Trophoblast cell (in vitro differentiated cells and primary cell): Measurements from ENCODE around the gene LRCH1.
"Not testable (repeated sequence)": the region's sequence is repeated elsewhere in the genome, so short reads cannot be mapped to it uniquely, and the experiment has no call there.

ENCODE experiments used
- DNase-seq, 2 donors: peaks; one replicate each; pipeline ENCODE4 v3.0.0-alpha.2; 2016
- H2AFZ ChIP-seq: 2 replicates; pipeline ENCODE4 v1.6.1; 2013; ENCODE audit warnings: low read length, moderate library complexity, mild to moderate bottlenecking; ENCODE audit not compliant: insufficient read depth, poor library complexity
- H2AK5ac ChIP-seq: 2 replicates; pipeline ENCODE4 v1.6.1; 2013; ENCODE audit warnings: mild to moderate bottlenecking, low read length
- H2BK120ac ChIP-seq: 2 replicates; pipeline ENCODE4 v1.6.1; 2013; ENCODE audit warnings: low read length, mild to moderate bottlenecking, moderate library complexity; ENCODE audit not compliant: insufficient read depth, poor library complexity
- H2BK12ac ChIP-seq: 2 replicates; pipeline ENCODE4 v1.6.1; 2013; ENCODE audit warnings: mild to moderate bottlenecking, low read length, moderate library complexity
- H2BK5ac ChIP-seq: 2 replicates; pipeline ENCODE4 v1.6.1; 2013; ENCODE audit warnings: low read length, low read depth, moderate library complexity, mild to moderate bottlenecking; ENCODE audit not compliant: poor library complexity
- H3K14ac ChIP-seq: 2 replicates; pipeline ENCODE4 v1.6.1; 2013; ENCODE audit warnings: mild to moderate bottlenecking, low read length
- H3K18ac ChIP-seq: 2 replicates; pipeline ENCODE4 v1.6.1; 2013; ENCODE audit warnings: mild to moderate bottlenecking, low read length
- H3K23ac ChIP-seq: 2 replicates; pipeline ENCODE4 v1.6.1; 2013; ENCODE audit warnings: low read length
- H3K27ac ChIP-seq: 2 replicates; pipeline ENCODE4 v1.5.1; 2013; ENCODE audit warnings: low read depth, mild to moderate bottlenecking, inconsistent platforms, low read length, moderate library complexity
- H3K27me3 ChIP-seq: 2 replicates; pipeline ENCODE4 v1.6.1; 2013; ENCODE audit warnings: inconsistent platforms, mild to moderate bottlenecking, low read length, moderate library complexity; ENCODE audit not compliant: insufficient read depth
- H3K36me3 ChIP-seq, 2 experiments: 1 replicate in 1 of 2; 2 replicates in 1 of 2; pipeline ENCODE4 v1.6.1; 2013; ENCODE audit warnings: low read length in 2 of 2, mild to moderate bottlenecking in 2 of 2, moderate library complexity in 1 of 2; ENCODE audit not compliant: insufficient read depth in 2 of 2, control insufficient read depth in 1 of 2
- H3K4ac ChIP-seq: 2 replicates; pipeline ENCODE4 v1.6.1; 2013; ENCODE audit warnings: low read depth, mild to moderate bottlenecking, low read length, moderate library complexity
- H3K4me1 ChIP-seq, 2 experiments: 1 replicate in 1 of 2; 2 replicates in 1 of 2; pipeline ENCODE4 v1.6.1; 2013; ENCODE audit warnings: low read length in 2 of 2, mild to moderate bottlenecking in 2 of 2, moderate library complexity in 1 of 2; ENCODE audit not compliant: insufficient read depth in 2 of 2, control insufficient read depth in 1 of 2
- H3K4me2 ChIP-seq: 2 replicates; pipeline ENCODE4 v1.6.1; 2013; ENCODE audit warnings: inconsistent platforms, mild to moderate bottlenecking, low read length, moderate library complexity
- H3K4me3 ChIP-seq: 2 replicates; pipeline ENCODE4 v1.5.1; 2013; ENCODE audit warnings: mild to moderate bottlenecking, low read depth, low read length, inconsistent platforms
- H3K79me1 ChIP-seq: one replicate; pipeline ENCODE4 v1.6.1; 2013; ENCODE audit warnings: low read length
- H3K79me2 ChIP-seq: 2 replicates; pipeline ENCODE4 v1.6.1; 2013; ENCODE audit warnings: low read length, mild to moderate bottlenecking; ENCODE audit not compliant: control insufficient read depth, insufficient read depth, poor library complexity
- H3K9ac ChIP-seq: 2 replicates; pipeline ENCODE4 v1.6.1; 2013; ENCODE audit warnings: mild to moderate bottlenecking, low read length
- H3K9me3 ChIP-seq: 2 replicates; pipeline ENCODE4 v1.6.1; 2013; ENCODE audit warnings: low read depth, mild to moderate bottlenecking, control low read depth, inconsistent platforms, low read length; ENCODE audit not compliant: insufficient read depth
- H4K12ac ChIP-seq: 2 replicates; pipeline ENCODE4 v1.6.1; 2013; ENCODE audit warnings: low read depth, mild to moderate bottlenecking, low read length, moderate library complexity
- H4K8ac ChIP-seq: 2 replicates; pipeline ENCODE4 v1.6.1; 2013; ENCODE audit warnings: low read depth, mild to moderate bottlenecking, low read length, moderate library complexity
- H4K91ac ChIP-seq: one replicate; pipeline ENCODE4 v1.6.1; 2013; ENCODE audit warnings: low read depth, mild to moderate bottlenecking, low read length, moderate library complexity
- WGBS: extraction: QIAGEN DNeasy Blood & Tissue Kit; methylation state at CpG from one replicate; pipeline ENCODE4 v1.1.7; 2013; ENCODE audit warnings: missing lambda C conversion rate; ENCODE audit not compliant: insufficient read length, insufficient coverage; ENCODE audit errors: extremely low coverage; 5-methylcytosine and 5-hydroxymethylcytosine counted together

Gene LRCH1

DNA sequence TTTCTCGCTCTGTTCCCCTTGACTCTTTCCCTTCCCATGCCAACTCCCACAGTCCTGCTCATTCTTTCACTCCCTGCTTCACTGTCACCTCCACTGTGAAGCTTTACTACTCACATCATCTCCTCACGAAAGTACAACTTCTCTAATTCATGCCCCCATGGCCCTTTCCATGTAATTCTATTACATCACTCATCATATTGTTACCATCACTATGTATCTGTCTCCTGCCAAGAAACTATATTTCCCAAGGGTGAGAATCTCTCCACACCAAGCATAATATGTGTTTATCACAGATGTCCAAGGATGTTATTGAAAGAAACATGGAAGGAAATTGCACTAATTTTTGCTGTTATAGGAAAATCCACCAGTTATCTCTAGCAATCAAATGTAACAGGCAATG is 37.2 kb upstream of the LRCH1 start:
- Histone ChIP-seq H3K4me3 (no peak overlapping the region), H3K18ac (no peak overlapping the region), H2BK5ac (no peak overlapping the region), H3K27ac (no peak overlapping the region), H4K91ac (no peak overlapping the region), H3K9me3 (no peaks in the 10 kb centered on the region), H3K14ac (no peak overlapping the region), H2BK120ac (no peak overlapping the region), H3K9ac (no peak overlapping the region), H4K8ac (no peak overlapping the region), H4K12ac (no peak overlapping the region), H2BK12ac (no peak overlapping the region), H2AFZ (no peak overlapping the region), H3K79me1 (no peaks in the 10 kb centered on the region), H3K23ac (peak overlapping the region; percentile 94), H3K36me3 (no peaks in the 10 kb centered on the region), H3K27me3 (no peaks in the 10 kb centered on the region), H2AK5ac (no peak overlapping the region), H3K4me1 (no peaks in the 10 kb centered on the region), H3K79me2 (no peaks in the 10 kb centered on the region), H3K4ac (no peak overlapping the region), H3K4me2 (no peak overlapping the region)
- WGBS, result 100% methylated on average over 1 of the region's 2 CpGs
- no peak for DNase-seq

- no CpG with 5 or more reads among the region's 4 CpGs for WGBS
- Histone ChIP-seq H3K4me1 (no peaks in the 10 kb centered on the region), H3K14ac (no peak overlapping the region), H4K91ac (no peak overlapping the region), H3K79me1 (no peaks in the 10 kb centered on the region), H3K27ac (no peak overlapping the region), H2AFZ (peak overlapping the region; percentile 85), H2BK120ac (no peak overlapping the region), H3K4me2 (no peak overlapping the region), H2BK12ac (no peak overlapping the region), H3K9me3 (no peaks in the 10 kb centered on the region), H3K23ac (no peak overlapping the region), H3K36me3 (no peaks in the 10 kb centered on the region), H3K27me3 (no peaks in the 10 kb centered on the region), H4K12ac (no peak overlapping the region), H3K4ac (no peak overlapping the region), H2AK5ac (no peak overlapping the region), H4K8ac (no peak overlapping the region), H3K18ac (no peak overlapping the region), H3K4me3 (no peak overlapping the region), H2BK5ac (no peak overlapping the region), H3K9ac (no peak overlapping the region), H3K79me2 (no peaks in the 10 kb centered on the region)
- no peak for DNase-seq
These were observed 36.2 kb upstream of the LRCH1 start for GRCh38 chr13:46516599-46517338.

DNA sequence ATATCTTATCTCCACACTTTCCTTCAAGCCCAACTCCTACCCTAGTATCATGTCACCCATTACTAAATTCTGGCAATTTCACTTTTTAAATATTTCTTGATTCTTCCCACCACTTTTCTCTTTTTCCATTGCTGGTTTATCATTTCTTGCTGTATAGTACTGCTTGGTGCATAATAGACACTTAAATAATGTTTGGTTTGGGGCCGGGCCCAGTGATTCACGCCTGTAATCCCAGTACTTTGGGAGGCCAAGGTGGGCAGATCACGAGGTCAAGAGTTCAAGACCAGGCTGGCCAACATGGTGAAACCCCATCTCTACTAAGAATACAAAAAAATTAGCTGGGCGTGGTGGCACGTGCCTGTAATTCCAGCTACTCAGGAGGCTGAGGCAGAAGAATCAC is 35.2 kb upstream of the LRCH1 start:
- H2BK12ac ChIP-seq, H4K91ac ChIP-seq, DNase-seq, H3K4me2 ChIP-seq, H2AK5ac ChIP-seq, H3K4me3 ChIP-seq, H3K23ac ChIP-seq, H4K8ac ChIP-seq, H3K4ac ChIP-seq, H3K27me3 ChIP-seq, H4K12ac ChIP-seq, H2BK5ac ChIP-seq, H2AFZ ChIP-seq, H3K14ac ChIP-seq, H3K36me3 ChIP-seq, H3K9me3 ChIP-seq, H3K27ac ChIP-seq, H3K18ac ChIP-seq, H3K9ac ChIP-seq, H3K79me2 ChIP-seq, H3K4me1 ChIP-seq, H2BK120ac ChIP-seq, H3K79me1 ChIP-seq: not testable (repeated sequence)
- WGBS, result no CpG with 5 or more reads among the region's 5 CpGs

DNA sequence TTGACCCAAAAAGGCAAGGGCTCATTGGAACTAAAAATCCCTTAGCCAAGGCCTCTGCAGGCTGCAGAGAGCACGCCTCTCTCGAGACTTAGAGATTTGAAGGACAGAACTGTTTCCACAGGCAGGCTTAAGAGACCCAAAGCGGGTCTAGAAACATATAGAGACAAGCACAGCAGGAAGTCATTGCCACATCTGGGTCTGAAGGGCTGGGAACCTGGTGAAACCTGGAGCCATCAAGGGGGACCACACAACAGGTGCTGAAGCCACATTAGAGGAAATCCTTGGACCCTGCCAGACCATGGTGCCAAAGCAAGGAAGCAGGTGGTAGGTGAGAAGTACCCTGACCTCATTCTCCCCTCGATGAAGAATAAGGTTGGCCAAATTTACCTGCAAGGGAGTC is 33.8 kb upstream of the LRCH1 start:
- no peak overlapping the region for H2BK5ac ChIP-seq
- H3K36me3 ChIP-seq, result no peaks in the 10 kb centered on the region
- H3K79me2 ChIP-seq, result no peaks in the 10 kb centered on the region
- no peak overlapping the region for H3K14ac ChIP-seq
- no peak overlapping the region for H2BK120ac ChIP-seq
- no peak overlapping the region for H3K9ac ChIP-seq
- H3K18ac ChIP-seq, result no peak overlapping the region
- no peaks in the 10 kb centered on the region for H3K9me3 ChIP-seq
- no peak overlapping the region for H4K91ac ChIP-seq
- no peaks in the 10 kb centered on the region for H3K4me1 ChIP-seq
- no peak for DNase-seq
- H3K4me2 ChIP-seq, result no peak overlapping the region
- H3K79me1 ChIP-seq, result no peaks in the 10 kb centered on the region
- H2AFZ ChIP-seq, result no peak overlapping the region
- H4K12ac ChIP-seq, result no peak overlapping the region
- H3K23ac ChIP-seq, result no peak overlapping the region
- H3K4ac ChIP-seq, result no peak overlapping the region
- H3K27ac ChIP-seq, result no peak overlapping the region
- no peak overlapping the region for H2AK5ac ChIP-seq
- no peak overlapping the region for H4K8ac ChIP-seq
- H2BK12ac ChIP-seq, result no peak overlapping the region
- no peak overlapping the region for H3K4me3 ChIP-seq
- no CpG with 5 or more reads among the region's 4 CpGs for WGBS
- H3K27me3 ChIP-seq, result no peaks in the 10 kb centered on the region
